ENCODE measurements around the gene LAMA2. TPM values are rescaled to one million over a fixed set of nuclear protein-coding genes. Genes with fewer than 3 reads are reported as not detected.

The LAMA2 gene
- total RNA-seq, 1 donor: 9.4 TPM

- Histone ChIP-seq H3K4me3 (ENCODE audit: insufficient read depth, low read length) (no peak overlapping the region), H3K79me2 (ENCODE audit: insufficient read depth, low read length) (no peaks in the 10 kb centered on the region), H2AFZ (ENCODE audit: low read length) (no peak overlapping the region), H4K20me1 (ENCODE audit: insufficient read depth, low read length) (no peaks in the 10 kb centered on the region), H3K27ac (ENCODE audit: low read depth, low read length) (no peak overlapping the region), H3K27me3 (ENCODE audit: insufficient read depth, low read length) (no peaks in the 10 kb centered on the region), H3K36me3 (ENCODE audit: insufficient read depth, low read length) (no peaks in the 10 kb centered on the region), H3K4me2 (ENCODE audit: insufficient read depth, low read length) (no peak overlapping the region), H3K9me3 (ENCODE audit: low read depth, low read length) (no peaks in the 10 kb centered on the region), H3K4me1 (ENCODE audit: insufficient read depth, low read length) (peaks cover 12% of the 10 kb centered on the region)
- no peak for TF ChIP-seq CTCF (IDR thresholded peaks at IDR 0.05; ENCODE audit: extremely low read depth, low read depth, low read length)
- no peak for DNase-seq (ENCODE audit: insufficient read length, low spot score, missing footprints)
Measured at GRCh38 chr6:129342796-129343195, 459.9 kb downstream of the LAMA2 start.

GRCh38 chr6:129344379-129344778 is 461.4 kb downstream of the LAMA2 start:
- H3K4me3 ChIP-seq (ENCODE audit: insufficient read depth, low read length): no peak overlapping the region

GRCh38 chr6:129345890-129346289 is 463.0 kb downstream of the LAMA2 start:
- Histone ChIP-seq H2AFZ (ENCODE audit: low read length) (peak overlapping the region; percentile 47), H3K79me2 (ENCODE audit: insufficient read depth, low read length) (no peaks in the 10 kb centered on the region), H3K36me3 (ENCODE audit: insufficient read depth, low read length) (no peaks in the 10 kb centered on the region), H3K27ac (ENCODE audit: low read depth, low read length) (peak overlapping the region; percentile 51), H3K4me1 (ENCODE audit: insufficient read depth, low read length) (peaks cover 12% of the 10 kb centered on the region), H3K4me2 (ENCODE audit: insufficient read depth, low read length) (peak overlapping the region; percentile 7), H4K20me1 (ENCODE audit: insufficient read depth, low read length) (no peaks in the 10 kb centered on the region), H3K27me3 (ENCODE audit: insufficient read depth, low read length) (no peaks in the 10 kb centered on the region), H3K4me3 (ENCODE audit: insufficient read depth, low read length) (no peak overlapping the region), H3K9me3 (ENCODE audit: low read depth, low read length) (no peaks in the 10 kb centered on the region)
- peak; percentile 48 for DNase-seq (ENCODE audit: insufficient read length, low spot score, missing footprints)
- no peak for TF ChIP-seq CTCF (IDR thresholded peaks at IDR 0.05; ENCODE audit: extremely low read depth, low read depth, low read length)

More at GRCh38 chr6:129344379-129344778, 461.4 kb downstream of the LAMA2 start:
- DNase-seq (ENCODE audit: insufficient read length, low spot score, missing footprints): no peak
- Histone ChIP-seq H3K4me2 (ENCODE audit: insufficient read depth, low read length) (no peak overlapping the region), H3K9me3 (ENCODE audit: low read depth, low read length) (no peaks in the 10 kb centered on the region), H3K27ac (ENCODE audit: low read depth, low read length) (no peak overlapping the region), H3K27me3 (ENCODE audit: insufficient read depth, low read length) (no peaks in the 10 kb centered on the region), H3K36me3 (ENCODE audit: insufficient read depth, low read length) (no peaks in the 10 kb centered on the region), H3K4me1 (ENCODE audit: insufficient read depth, low read length) (peaks cover 12% of the 10 kb centered on the region), H3K79me2 (ENCODE audit: insufficient read depth, low read length) (no peaks in the 10 kb centered on the region), H4K20me1 (ENCODE audit: insufficient read depth, low read length) (no peaks in the 10 kb centered on the region), H2AFZ (ENCODE audit: low read length) (peak overlapping the region; percentile 1)
- no peak for TF ChIP-seq CTCF (IDR thresholded peaks at IDR 0.05; ENCODE audit: extremely low read depth, low read depth, low read length)

- no peak for TF ChIP-seq CTCF (IDR thresholded peaks at IDR 0.05; ENCODE audit: extremely low read depth, low read depth, low read length)
- H3K9me3 ChIP-seq (ENCODE audit: low read depth, low read length): no peaks in the 10 kb centered on the region
- no peak overlapping the region for H3K4me2 ChIP-seq (ENCODE audit: insufficient read depth, low read length)
- H3K27me3 ChIP-seq (ENCODE audit: insufficient read depth, low read length): no peaks in the 10 kb centered on the region
- H3K4me3 ChIP-seq (ENCODE audit: insufficient read depth, low read length): no peak overlapping the region
- H3K4me1 ChIP-seq (ENCODE audit: insufficient read depth, low read length): peaks cover 12% of the 10 kb centered on the region
- no peaks in the 10 kb centered on the region for H4K20me1 ChIP-seq (ENCODE audit: insufficient read depth, low read length)
- H3K27ac ChIP-seq (ENCODE audit: low read depth, low read length): no peak overlapping the region
- DNase-seq (ENCODE audit: insufficient read length, low spot score, missing footprints): no peak
- no peaks in the 10 kb centered on the region for H3K79me2 ChIP-seq (ENCODE audit: insufficient read depth, low read length)
- H2AFZ ChIP-seq (ENCODE audit: low read length): no peak overlapping the region
- H3K36me3 ChIP-seq (ENCODE audit: insufficient read depth, low read length): no peaks in the 10 kb centered on the region
Measured at GRCh38 chr6:129346964-129347363, 464.0 kb downstream of the LAMA2 start.

All from osteoblast (primary cell).